Measurements from ENCODE around the gene BCL2L14.
A peak's percentile ranks its signal among the peaks of the same experiment; 100 is the strongest.

The BCL2L14 gene

DNA sequence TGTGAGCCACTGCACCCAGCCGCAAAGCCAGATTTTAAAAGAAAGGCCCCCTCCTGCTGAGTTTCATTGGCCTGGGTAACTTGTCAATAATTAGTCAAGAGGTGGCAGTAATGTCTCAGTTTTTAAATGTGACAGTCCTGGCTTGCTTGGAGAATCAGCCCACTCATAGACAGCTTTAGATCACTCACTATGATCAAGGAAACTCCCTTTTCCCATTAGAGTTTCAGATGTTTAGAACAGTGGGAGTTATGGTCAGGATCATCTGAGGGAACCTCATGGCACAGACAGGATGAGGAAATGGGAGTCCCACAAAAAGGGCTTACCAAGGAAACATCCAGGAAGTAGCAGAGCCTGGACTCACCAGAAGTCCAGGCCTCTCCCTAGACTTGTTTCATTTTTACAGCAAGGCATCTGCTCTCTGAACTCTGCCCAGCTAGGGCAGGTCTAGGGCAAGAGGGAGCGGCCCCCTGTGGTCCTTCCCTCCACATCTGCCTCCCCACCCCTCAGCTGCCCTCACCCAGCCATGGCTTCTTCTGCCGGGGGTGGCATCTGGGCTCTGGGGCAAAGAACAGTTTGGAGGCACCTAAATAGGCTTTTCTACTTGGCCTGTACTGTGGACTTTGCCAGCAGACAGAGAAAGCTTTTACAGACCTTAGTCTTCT is 11.2 kb downstream of the BCL2L14 start:
- H3K9me3 ChIP-seq (ENCODE audit: control insufficient read depth, insufficient read depth, low read depth, low read length) = no peaks in the 10 kb centered on the region
- TF ChIP-seq GLIS1 (tag by site-specific recombination; IDR thresholded peaks at IDR 0.05) (peak; percentile 37; the same call in 1 of the 2 replicates), BCL11B (tag by site-specific recombination; IDR thresholded peaks at IDR 0.05; ENCODE audit: low read depth) (no peak), GLI4 (tag by site-specific recombination; IDR thresholded peaks at IDR 0.05) (no peak), ZEB2 (tag by site-specific recombination; IDR thresholded peaks at IDR 0.05) (no peak), TCF7L2 (IDR thresholded peaks at IDR 0.05; ENCODE audit: borderline replicate concordance, low read depth, low read length) (no peak), ZNF248 (tag by site-specific recombination; IDR thresholded peaks at IDR 0.05) (no peak), SETDB1 (IDR thresholded peaks at IDR 0.05; ENCODE audit: insufficient read length, low read length) (no peak), IKZF3 (tag by site-specific recombination; IDR thresholded peaks at IDR 0.05) (no peak), ZNF133 (tag by site-specific recombination; IDR thresholded peaks at IDR 0.05) (no peak), ZNF202 (tag by site-specific recombination; IDR thresholded peaks at IDR 0.05; ENCODE audit: borderline replicate concordance) (no peak), ZFP41 (tag by site-specific recombination; IDR thresholded peaks at IDR 0.05; ENCODE audit: borderline replicate concordance) (no peak), ZNF654 (tag by site-specific recombination; IDR thresholded peaks at IDR 0.05; ENCODE audit: low read depth) (peak; percentile 91)
- TF ChIP-seq, protein P1, sequence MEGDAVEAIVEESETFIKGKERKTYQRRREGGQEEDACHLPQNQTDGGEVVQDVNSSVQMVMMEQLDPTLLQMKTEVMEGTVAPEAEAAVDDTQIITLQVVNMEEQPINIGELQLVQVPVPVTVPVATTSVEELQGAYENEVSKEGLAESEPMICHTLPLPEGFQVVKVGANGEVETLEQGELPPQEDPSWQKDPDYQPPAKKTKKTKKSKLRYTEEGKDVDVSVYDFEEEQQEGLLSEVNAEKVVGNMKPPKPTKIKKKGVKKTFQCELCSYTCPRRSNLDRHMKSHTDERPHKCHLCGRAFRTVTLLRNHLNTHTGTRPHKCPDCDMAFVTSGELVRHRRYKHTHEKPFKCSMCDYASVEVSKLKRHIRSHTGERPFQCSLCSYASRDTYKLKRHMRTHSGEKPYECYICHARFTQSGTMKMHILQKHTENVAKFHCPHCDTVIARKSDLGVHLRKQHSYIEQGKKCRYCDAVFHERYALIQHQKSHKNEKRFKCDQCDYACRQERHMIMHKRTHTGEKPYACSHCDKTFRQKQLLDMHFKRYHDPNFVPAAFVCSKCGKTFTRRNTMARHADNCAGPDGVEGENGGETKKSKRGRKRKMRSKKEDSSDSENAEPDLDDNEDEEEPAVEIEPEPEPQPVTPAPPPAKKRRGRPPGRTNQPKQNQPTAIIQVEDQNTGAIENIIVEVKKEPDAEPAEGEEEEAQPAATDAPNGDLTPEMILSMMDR (tag by site-specific recombination; IDR thresholded peaks at IDR 0.05) = peak; percentile 7; the same call in 1 of the 2 replicates
- TF ChIP-seq, protein P2, sequence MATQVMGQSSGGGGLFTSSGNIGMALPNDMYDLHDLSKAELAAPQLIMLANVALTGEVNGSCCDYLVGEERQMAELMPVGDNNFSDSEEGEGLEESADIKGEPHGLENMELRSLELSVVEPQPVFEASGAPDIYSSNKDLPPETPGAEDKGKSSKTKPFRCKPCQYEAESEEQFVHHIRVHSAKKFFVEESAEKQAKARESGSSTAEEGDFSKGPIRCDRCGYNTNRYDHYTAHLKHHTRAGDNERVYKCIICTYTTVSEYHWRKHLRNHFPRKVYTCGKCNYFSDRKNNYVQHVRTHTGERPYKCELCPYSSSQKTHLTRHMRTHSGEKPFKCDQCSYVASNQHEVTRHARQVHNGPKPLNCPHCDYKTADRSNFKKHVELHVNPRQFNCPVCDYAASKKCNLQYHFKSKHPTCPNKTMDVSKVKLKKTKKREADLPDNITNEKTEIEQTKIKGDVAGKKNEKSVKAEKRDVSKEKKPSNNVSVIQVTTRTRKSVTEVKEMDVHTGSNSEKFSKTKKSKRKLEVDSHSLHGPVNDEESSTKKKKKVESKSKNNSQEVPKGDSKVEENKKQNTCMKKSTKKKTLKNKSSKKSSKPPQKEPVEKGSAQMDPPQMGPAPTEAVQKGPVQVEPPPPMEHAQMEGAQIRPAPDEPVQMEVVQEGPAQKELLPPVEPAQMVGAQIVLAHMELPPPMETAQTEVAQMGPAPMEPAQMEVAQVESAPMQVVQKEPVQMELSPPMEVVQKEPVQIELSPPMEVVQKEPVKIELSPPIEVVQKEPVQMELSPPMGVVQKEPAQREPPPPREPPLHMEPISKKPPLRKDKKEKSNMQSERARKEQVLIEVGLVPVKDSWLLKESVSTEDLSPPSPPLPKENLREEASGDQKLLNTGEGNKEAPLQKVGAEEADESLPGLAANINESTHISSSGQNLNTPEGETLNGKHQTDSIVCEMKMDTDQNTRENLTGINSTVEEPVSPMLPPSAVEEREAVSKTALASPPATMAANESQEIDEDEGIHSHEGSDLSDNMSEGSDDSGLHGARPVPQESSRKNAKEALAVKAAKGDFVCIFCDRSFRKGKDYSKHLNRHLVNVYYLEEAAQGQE (tag by site-specific recombination; IDR thresholded peaks at IDR 0.05) = no peak
- TF ChIP-seq, protein P3, sequence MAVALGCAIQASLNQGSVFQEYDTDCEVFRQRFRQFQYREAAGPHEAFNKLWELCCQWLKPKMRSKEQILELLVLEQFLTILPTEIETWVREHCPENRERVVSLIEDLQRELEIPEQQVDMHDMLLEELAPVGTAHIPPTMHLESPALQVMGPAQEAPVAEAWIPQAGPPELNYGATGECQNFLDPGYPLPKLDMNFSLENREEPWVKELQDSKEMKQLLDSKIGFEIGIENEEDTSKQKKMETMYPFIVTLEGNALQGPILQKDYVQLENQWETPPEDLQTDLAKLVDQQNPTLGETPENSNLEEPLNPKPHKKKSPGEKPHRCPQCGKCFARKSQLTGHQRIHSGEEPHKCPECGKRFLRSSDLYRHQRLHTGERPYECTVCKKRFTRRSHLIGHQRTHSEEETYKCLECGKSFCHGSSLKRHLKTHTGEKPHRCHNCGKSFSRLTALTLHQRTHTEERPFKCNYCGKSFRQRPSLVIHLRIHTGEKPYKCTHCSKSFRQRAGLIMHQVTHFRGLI (tag by site-specific recombination; IDR thresholded peaks at IDR 0.05) = no peak
- TF ChIP-seq, protein P4, sequence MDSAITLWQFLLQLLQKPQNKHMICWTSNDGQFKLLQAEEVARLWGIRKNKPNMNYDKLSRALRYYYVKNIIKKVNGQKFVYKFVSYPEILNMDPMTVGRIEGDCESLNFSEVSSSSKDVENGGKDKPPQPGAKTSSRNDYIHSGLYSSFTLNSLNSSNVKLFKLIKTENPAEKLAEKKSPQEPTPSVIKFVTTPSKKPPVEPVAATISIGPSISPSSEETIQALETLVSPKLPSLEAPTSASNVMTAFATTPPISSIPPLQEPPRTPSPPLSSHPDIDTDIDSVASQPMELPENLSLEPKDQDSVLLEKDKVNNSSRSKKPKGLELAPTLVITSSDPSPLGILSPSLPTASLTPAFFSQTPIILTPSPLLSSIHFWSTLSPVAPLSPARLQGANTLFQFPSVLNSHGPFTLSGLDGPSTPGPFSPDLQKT (IDR thresholded peaks at IDR 0.05; ENCODE audit: borderline replicate concordance, low read depth, low read length) = no peak
- ChIA-PET POLR2A (interaction anchor here (0.6 to 1.9 kb wide), 2 partner anchors 185 to 801 kb away, joined by 5 to 6 read pairs; partner anchors contain the start of gene LRP6), CTCF (interaction anchor here (0.6 to 5.2 kb wide), 11 partner anchors 13 to 622 kb away, joined by 3 to 40 read pairs (median 4); partner anchors contain the start of gene BORCS5)
- no peak overlapping the region for H3K27ac ChIP-seq (ENCODE audit: extremely low read depth, low read depth, low read length)
- H3K4me1 ChIP-seq (ENCODE audit: control insufficient read depth, insufficient read depth, low read length) = no peaks in the 10 kb centered on the region
- no peak overlapping the region for H3K4me3 ChIP-seq (ENCODE audit: low read depth, low read length)
- H3K36me3 ChIP-seq (ENCODE audit: control insufficient read depth in 2 of 2, insufficient read depth in 1 of 2, low read length in 2 of 2) = no peaks in the 10 kb centered on the region

DNA sequence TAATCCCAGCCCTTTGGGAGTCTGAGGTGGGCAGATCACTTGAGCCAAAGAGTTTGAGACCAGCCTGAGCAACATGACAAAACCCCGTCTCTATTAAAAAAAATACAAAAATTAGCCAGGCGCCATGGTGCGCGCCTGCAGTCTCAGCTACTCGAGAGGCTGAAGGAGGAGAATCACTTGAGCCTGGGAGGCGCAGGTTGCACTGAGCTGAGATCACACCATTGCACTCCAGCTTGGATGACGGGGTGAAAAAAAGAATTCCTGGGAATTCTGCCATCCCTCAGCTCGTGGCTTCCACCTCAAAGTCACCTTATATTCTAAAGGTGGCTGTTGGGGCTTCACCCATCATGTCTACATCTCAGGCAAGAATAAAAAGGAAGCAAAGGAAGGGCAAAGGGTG is 12.9 kb downstream of the BCL2L14 start:
- H3K36me3 ChIP-seq (ENCODE audit: control insufficient read depth in 2 of 2, insufficient read depth in 1 of 2, low read length in 2 of 2) = no peaks in the 10 kb centered on the region
- no peak overlapping the region for H3K4me3 ChIP-seq (ENCODE audit: low read depth, low read length)
- ChIA-PET CTCF (interaction anchor here (0.6 to 5.2 kb wide), 8 partner anchors 11 to 353 kb away, joined by 3 to 40 read pairs (median 4); no protein-coding TSS in a partner anchor), POLR2A (no interaction called here)
- no peak overlapping the region for H3K27ac ChIP-seq (ENCODE audit: extremely low read depth, low read depth, low read length)
- H3K9me3 ChIP-seq (ENCODE audit: control insufficient read depth, insufficient read depth, low read depth, low read length) = no peaks in the 10 kb centered on the region
- H3K4me1 ChIP-seq (ENCODE audit: control insufficient read depth, insufficient read depth, low read length) = no peaks in the 10 kb centered on the region
- TF ChIP-seq ZNF16 (tag by site-specific recombination; IDR thresholded peaks at IDR 0.05; ENCODE audit: low read depth) = no peak
- TF ChIP-seq ZNF629 (tag by site-specific recombination; IDR thresholded peaks at IDR 0.05) = no peak
- TF ChIP-seq ZNF341 (tag by site-specific recombination; IDR thresholded peaks at IDR 0.05; ENCODE audit: low read depth) = no peak
- no peak for TF ChIP-seq ZXDB (tag by site-specific recombination; IDR thresholded peaks at IDR 0.05)
- no peak for TF ChIP-seq ZNF473 (tag by site-specific recombination; IDR thresholded peaks at IDR 0.05)
- TF ChIP-seq, protein P5, sequence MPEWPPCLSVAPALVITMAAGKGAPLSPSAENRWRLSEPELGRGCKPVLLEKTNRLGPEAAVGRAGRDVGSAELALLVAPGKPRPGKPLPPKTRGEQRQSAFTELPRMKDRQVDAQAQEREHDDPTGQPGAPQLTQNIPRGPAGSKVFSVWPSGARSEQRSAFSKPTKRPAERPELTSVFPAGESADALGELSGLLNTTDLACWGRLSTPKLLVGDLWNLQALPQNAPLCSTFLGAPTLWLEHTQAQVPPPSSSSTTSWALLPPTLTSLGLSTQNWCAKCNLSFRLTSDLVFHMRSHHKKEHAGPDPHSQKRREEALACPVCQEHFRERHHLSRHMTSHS (tag by site-specific recombination; IDR thresholded peaks at IDR 0.05) = no peak
- TF ChIP-seq WT1 (tag by site-specific recombination; IDR thresholded peaks at IDR 0.05) = no peak
- TF ChIP-seq ZNF501 (tag by site-specific recombination; IDR thresholded peaks at IDR 0.05) = no peak
- TF ChIP-seq ZBTB8A (tag by site-specific recombination; IDR thresholded peaks at IDR 0.05) = no peak
- no peak for TF ChIP-seq ZNF610 (tag by site-specific recombination; IDR thresholded peaks at IDR 0.05; ENCODE audit: borderline replicate concordance)
- no peak for TF ChIP-seq ZNF394 (tag by site-specific recombination; IDR thresholded peaks at IDR 0.05; ENCODE audit: borderline replicate concordance)
